Measurements from ENCODE around the gene CALU.

CALU gene

GRCh38 chr7:128741491-128741890 lies 2.3 kb downstream of the CALU start:
- in situ Hi-C loops (cut with HindIII; ENCODE audit: low pct_ligation_motif_present, low pct_unique_long_range_greater_than_20kb, low sequenced_read_pairs) = no loop called here
- no peak for DNase-seq

GRCh38 chr7:128742206-128742605 lies 3.0 kb downstream of the CALU start:
- in situ Hi-C loops (cut with HindIII; ENCODE audit: low pct_ligation_motif_present, low pct_unique_long_range_greater_than_20kb, low sequenced_read_pairs) = no loop called here
- no peak for DNase-seq

GRCh38 chr7:128743112-128743772 lies 4.1 kb downstream of the CALU start:
- in situ Hi-C loops (cut with HindIII; ENCODE audit: low pct_ligation_motif_present, low pct_unique_long_range_greater_than_20kb, low sequenced_read_pairs) = no loop called here
- DNase-seq = no peak

GRCh38 chr7:128744366-128744905 lies 5.3 kb downstream of the CALU start:
- in situ Hi-C loops (cut with HindIII; ENCODE audit: low pct_ligation_motif_present, low pct_unique_long_range_greater_than_20kb, low sequenced_read_pairs) = no loop called here
- DNase-seq = no peak

GRCh38 chr7:128745706-128746105 lies 6.5 kb downstream of the CALU start:
- in situ Hi-C loops (cut with HindIII; ENCODE audit: low pct_ligation_motif_present, low pct_unique_long_range_greater_than_20kb, low sequenced_read_pairs) = no loop called here
- DNase-seq = no peak

- in situ Hi-C loops (cut with HindIII; ENCODE audit: low pct_ligation_motif_present, low pct_unique_long_range_greater_than_20kb, low sequenced_read_pairs) = no loop called here
- DNase-seq = no peak
These were observed 8.3 kb downstream of the CALU start for GRCh38 chr7:128747327-128748079.

GRCh38 chr7:128752251-128752650 lies 13.1 kb downstream of the CALU start:
- no peak for DNase-seq
- in situ Hi-C loops (cut with HindIII; ENCODE audit: low pct_ligation_motif_present, low pct_unique_long_range_greater_than_20kb, low sequenced_read_pairs) = no loop called here

GRCh38 chr7:128755075-128755818 lies 16.1 kb downstream of the CALU start:
- in situ Hi-C loops (cut with HindIII; ENCODE audit: low pct_ligation_motif_present, low pct_unique_long_range_greater_than_20kb, low sequenced_read_pairs) = no loop called here
- no peak for DNase-seq

GRCh38 chr7:128755819-128756476 lies 16.8 kb downstream of the CALU start:
- DNase-seq = no peak
- in situ Hi-C loops (cut with HindIII; ENCODE audit: low pct_ligation_motif_present, low pct_unique_long_range_greater_than_20kb, low sequenced_read_pairs) = no loop called here

- DNase-seq = no peak
- in situ Hi-C loops (cut with HindIII; ENCODE audit: low pct_ligation_motif_present, low pct_unique_long_range_greater_than_20kb, low sequenced_read_pairs) = no loop called here
These were observed 18.0 kb downstream of the CALU start for GRCh38 chr7:128757203-128757602.

GRCh38 chr7:128758553-128758952 lies 19.4 kb downstream of the CALU start:
- no peak for DNase-seq
- in situ Hi-C loops (cut with HindIII; ENCODE audit: low pct_ligation_motif_present, low pct_unique_long_range_greater_than_20kb, low sequenced_read_pairs) = no loop called here

- in situ Hi-C loops (cut with HindIII; ENCODE audit: low pct_ligation_motif_present, low pct_unique_long_range_greater_than_20kb, low sequenced_read_pairs) = no loop called here
- no peak for DNase-seq
These were observed 20.1 kb downstream of the CALU start for GRCh38 chr7:128759242-128759641.

GRCh38 chr7:128763541-128763940 lies 24.4 kb downstream of the CALU start:
- in situ Hi-C loops (cut with HindIII; ENCODE audit: low pct_ligation_motif_present, low pct_unique_long_range_greater_than_20kb, low sequenced_read_pairs) = no loop called here
- DNase-seq = peak; percentile 60

GRCh38 chr7:128767475-128768110 lies 28.4 kb downstream of the CALU start:
- no peak for DNase-seq
- in situ Hi-C loops (cut with HindIII; ENCODE audit: low pct_ligation_motif_present, low pct_unique_long_range_greater_than_20kb, low sequenced_read_pairs) = no loop called here

GRCh38 chr7:128770233-128770632 lies 31.1 kb downstream of the CALU start:
- DNase-seq = no peak
- in situ Hi-C loops (cut with HindIII; ENCODE audit: low pct_ligation_motif_present, low pct_unique_long_range_greater_than_20kb, low sequenced_read_pairs) = no loop called here

- DNase-seq = no peak
- in situ Hi-C loops (cut with HindIII; ENCODE audit: low pct_ligation_motif_present, low pct_unique_long_range_greater_than_20kb, low sequenced_read_pairs) = no loop called here
These were observed 34.4 kb downstream of the CALU start for GRCh38 chr7:128773604-128774003.

GRCh38 chr7:128774029-128774689 lies 35.0 kb downstream of the CALU start:
- in situ Hi-C loops (cut with HindIII; ENCODE audit: low pct_ligation_motif_present, low pct_unique_long_range_greater_than_20kb, low sequenced_read_pairs) = no loop called here
- DNase-seq = no peak

GRCh38 chr7:128774921-128775320 lies 35.8 kb downstream of the CALU start:
- in situ Hi-C loops (cut with HindIII; ENCODE audit: low pct_ligation_motif_present, low pct_unique_long_range_greater_than_20kb, low sequenced_read_pairs) = no loop called here
- DNase-seq = no peak
